Ishikawa (cell line): Measurements from ENCODE around the gene RFC5.

Experiments used
- CEBPB ChIP-seq: IDR thresholded peaks from 2 replicates; pipeline ENCODE4 v1.6.1; 2012
- CREB1 ChIP-seq: IDR thresholded peaks from 2 replicates; pipeline ENCODE4 v1.6.1; 2012; ENCODE audit warnings: low read depth
- EGR1 ChIP-seq: IDR thresholded peaks from 2 replicates; pipeline ENCODE4 v1.6.1; 2012
- EP300 ChIP-seq: IDR thresholded peaks from 2 replicates; pipeline ENCODE4 v1.6.1; 2012; ENCODE audit warnings: borderline replicate concordance
- FOXM1 ChIP-seq: IDR thresholded peaks from 2 replicates; pipeline ENCODE4 v1.6.1; 2012; ENCODE audit warnings: low read depth, borderline replicate concordance
- MAX ChIP-seq: IDR thresholded peaks from 2 replicates; pipeline ENCODE4 v1.6.1; 2012
- NFIC ChIP-seq: IDR thresholded peaks from 2 replicates; pipeline ENCODE4 v1.6.1; 2012
- RAD21 ChIP-seq: IDR thresholded peaks from 2 replicates; pipeline ENCODE4 v1.6.1; 2012; ENCODE audit warnings: low read depth
- TAF1 ChIP-seq: IDR thresholded peaks from 2 replicates; pipeline ENCODE4 v1.6.1; 2012; ENCODE audit warnings: low read depth, mild to moderate bottlenecking
- TCF12 ChIP-seq: IDR thresholded peaks from 2 replicates; pipeline ENCODE4 v1.6.1; 2012; ENCODE audit warnings: low read depth
- TEAD4 ChIP-seq: IDR thresholded peaks from 2 replicates; pipeline ENCODE4 v1.6.1; 2012
- YY1 ChIP-seq: IDR thresholded peaks from 2 replicates; pipeline ENCODE4 v1.6.1; 2012; ENCODE audit warnings: low read depth
- ZBTB7A ChIP-seq: IDR thresholded peaks from 2 replicates; pipeline ENCODE4 v1.6.1; 2012; ENCODE audit warnings: low read depth
- TF ChIP-seq, protein P1 (sequence below): IDR thresholded peaks from 2 replicates; pipeline ENCODE4 v1.6.1; 2012; ENCODE audit warnings: low read depth, mild to moderate bottlenecking
- TF ChIP-seq, protein P2 (sequence below): IDR thresholded peaks from 2 replicates; pipeline ENCODE4 v1.6.1; 2012

Gene RFC5

DNA sequence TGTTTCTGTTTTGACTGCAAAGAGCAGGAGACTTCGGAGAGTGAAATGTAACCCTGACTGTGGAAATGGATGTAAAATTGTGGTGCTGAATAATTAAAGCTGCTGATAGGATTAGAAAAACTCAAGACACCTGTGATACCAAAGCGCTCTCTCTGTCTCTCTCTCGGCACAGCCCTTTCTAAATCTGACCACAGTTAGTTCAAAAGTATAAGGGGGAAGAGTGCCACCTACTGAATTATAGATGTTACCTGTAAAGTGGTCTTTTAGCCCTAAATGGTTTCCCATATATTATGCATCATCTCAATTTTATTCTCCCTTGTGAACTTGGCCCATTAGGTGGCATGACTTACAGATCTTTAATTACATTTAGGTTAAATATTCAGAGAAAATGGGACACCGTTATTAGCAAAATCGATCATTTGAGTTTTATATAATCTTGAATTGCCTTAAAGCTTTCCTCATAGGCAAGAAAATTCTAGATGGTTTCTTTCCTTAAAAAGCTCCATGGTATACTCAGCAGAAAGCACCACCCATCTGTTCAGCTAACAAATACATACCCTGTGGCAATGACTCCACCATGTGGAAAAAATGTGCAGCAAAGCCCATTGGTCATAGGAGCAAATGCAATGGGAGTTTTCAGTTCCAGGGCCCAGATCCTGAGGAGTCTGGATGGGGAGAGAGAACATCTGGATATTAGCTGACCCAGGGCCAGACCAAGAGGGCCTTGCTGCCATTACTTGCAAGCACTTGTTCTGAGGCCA lies 18.1 kb downstream of the RFC5 start:
- TF ChIP-seq RAD21 (peak; percentile 43), TEAD4 (peak; percentile 87), MAX (no peak)

GRCh38 chr12:118035190-118036041 lies 18.9 kb downstream of the RFC5 start:
- TF ChIP-seq YY1 (no peak), TEAD4 (no peak), CREB1 (no peak), EP300 (no peak), TAF1 (no peak), TCF12 (no peak), MAX (no peak), RAD21 (no peak), CEBPB (no peak), NFIC (no peak), EGR1 (no peak)
- TF ChIP-seq, protein P1, sequence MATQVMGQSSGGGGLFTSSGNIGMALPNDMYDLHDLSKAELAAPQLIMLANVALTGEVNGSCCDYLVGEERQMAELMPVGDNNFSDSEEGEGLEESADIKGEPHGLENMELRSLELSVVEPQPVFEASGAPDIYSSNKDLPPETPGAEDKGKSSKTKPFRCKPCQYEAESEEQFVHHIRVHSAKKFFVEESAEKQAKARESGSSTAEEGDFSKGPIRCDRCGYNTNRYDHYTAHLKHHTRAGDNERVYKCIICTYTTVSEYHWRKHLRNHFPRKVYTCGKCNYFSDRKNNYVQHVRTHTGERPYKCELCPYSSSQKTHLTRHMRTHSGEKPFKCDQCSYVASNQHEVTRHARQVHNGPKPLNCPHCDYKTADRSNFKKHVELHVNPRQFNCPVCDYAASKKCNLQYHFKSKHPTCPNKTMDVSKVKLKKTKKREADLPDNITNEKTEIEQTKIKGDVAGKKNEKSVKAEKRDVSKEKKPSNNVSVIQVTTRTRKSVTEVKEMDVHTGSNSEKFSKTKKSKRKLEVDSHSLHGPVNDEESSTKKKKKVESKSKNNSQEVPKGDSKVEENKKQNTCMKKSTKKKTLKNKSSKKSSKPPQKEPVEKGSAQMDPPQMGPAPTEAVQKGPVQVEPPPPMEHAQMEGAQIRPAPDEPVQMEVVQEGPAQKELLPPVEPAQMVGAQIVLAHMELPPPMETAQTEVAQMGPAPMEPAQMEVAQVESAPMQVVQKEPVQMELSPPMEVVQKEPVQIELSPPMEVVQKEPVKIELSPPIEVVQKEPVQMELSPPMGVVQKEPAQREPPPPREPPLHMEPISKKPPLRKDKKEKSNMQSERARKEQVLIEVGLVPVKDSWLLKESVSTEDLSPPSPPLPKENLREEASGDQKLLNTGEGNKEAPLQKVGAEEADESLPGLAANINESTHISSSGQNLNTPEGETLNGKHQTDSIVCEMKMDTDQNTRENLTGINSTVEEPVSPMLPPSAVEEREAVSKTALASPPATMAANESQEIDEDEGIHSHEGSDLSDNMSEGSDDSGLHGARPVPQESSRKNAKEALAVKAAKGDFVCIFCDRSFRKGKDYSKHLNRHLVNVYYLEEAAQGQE, result no peak
- TF ChIP-seq, protein P2, sequence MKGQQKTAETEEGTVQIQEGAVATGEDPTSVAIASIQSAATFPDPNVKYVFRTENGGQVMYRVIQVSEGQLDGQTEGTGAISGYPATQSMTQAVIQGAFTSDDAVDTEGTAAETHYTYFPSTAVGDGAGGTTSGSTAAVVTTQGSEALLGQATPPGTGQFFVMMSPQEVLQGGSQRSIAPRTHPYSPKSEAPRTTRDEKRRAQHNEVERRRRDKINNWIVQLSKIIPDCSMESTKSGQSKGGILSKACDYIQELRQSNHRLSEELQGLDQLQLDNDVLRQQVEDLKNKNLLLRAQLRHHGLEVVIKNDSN, result no peak

GRCh38 chr12:118036672-118037411 lies 20.3 kb downstream of the RFC5 start:
- TF ChIP-seq NFIC (no peak), TCF12 (no peak), FOXM1 (no peak), CREB1 (no peak), ZBTB7A (no peak), YY1 (no peak), CEBPB (no peak), EGR1 (no peak), TAF1 (no peak), TEAD4 (no peak), MAX (no peak)
- TF ChIP-seq, protein P2, result no peak
- TF ChIP-seq, protein P1, result no peak

- TF ChIP-seq TAF1 (no peak), CREB1 (no peak), CEBPB (no peak), NFIC (no peak), RAD21 (no peak), FOXM1 (no peak), MAX (no peak), ZBTB7A (no peak), YY1 (no peak), EGR1 (no peak), EP300 (no peak)
- TF ChIP-seq, protein P2, result no peak
- TF ChIP-seq, protein P1, result no peak
Measured at GRCh38 chr12:118038137-118038536, 21.6 kb downstream of the RFC5 start.
